CMK (cell line): Measurements from ENCODE around the gene SSMEM1.
"Not testable (repeated sequence)": the region's sequence is repeated elsewhere in the genome, so short reads cannot be mapped to it uniquely, and the experiment has no call there.

ENCODE experiments used
- DNase-seq: peaks from one replicate; pipeline ENCODE4 v3.0.0-alpha.2; 2010; ENCODE audit warnings: low read depth

The SSMEM1 gene, protein sequence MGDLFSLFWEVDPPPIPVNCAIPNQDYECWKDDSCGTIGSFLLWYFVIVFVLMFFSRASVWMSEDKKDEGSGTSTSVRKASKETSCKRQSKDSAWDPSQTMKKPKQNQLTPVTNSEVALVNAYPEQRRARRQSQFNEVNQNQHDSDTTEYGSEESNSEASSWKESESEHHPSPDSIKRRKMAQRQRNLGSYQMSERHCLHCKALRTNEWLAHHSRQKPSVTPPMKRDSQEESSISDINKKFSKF

DNA sequence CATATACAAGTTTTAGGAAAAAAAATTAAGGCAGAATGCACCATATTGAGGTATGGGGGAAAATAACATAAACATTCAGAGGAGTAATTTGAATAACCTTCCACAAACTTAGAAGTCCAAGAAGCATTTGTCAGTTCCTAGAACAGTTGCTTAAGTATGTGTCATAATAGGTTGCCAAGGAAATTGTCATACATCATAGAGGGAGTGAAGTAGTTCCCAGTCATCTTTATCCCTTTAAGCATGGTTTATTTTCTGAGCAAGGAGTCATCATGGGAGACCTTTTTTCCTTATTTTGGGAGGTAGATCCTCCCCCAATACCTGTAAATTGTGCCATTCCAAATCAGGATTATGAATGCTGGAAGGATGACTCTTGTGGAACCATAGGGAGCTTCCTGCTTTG is at the start of gene SSMEM1:
Gene SSMEM1, plus strand, starts transcription at position 219 of the 400 bp plus-strand sequence. Its CDS starts 51 bp downstream, at position 270.
- DNase-seq = no peak

DNA sequence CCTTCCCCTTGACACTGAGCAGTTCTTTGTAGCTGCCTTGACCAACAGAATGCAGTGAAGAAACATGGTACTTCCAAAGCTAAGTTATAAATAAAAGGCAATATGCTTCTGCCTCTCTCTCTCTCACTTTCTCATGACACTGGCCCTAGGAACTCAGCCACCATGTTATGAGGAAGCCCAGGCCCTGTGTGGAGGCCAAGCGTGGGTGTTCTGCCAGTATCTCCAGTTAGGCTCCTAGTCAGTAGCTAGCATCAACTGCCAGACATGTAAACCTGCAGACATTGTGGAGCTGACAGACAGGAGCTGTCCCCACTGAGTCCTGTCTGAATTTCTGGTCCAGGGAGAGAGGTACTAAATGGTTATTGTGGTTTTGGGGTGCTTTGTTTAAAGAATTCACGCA is 47.6 kb upstream of the SSMEM1 start:
- DNase-seq = no peak

DNA sequence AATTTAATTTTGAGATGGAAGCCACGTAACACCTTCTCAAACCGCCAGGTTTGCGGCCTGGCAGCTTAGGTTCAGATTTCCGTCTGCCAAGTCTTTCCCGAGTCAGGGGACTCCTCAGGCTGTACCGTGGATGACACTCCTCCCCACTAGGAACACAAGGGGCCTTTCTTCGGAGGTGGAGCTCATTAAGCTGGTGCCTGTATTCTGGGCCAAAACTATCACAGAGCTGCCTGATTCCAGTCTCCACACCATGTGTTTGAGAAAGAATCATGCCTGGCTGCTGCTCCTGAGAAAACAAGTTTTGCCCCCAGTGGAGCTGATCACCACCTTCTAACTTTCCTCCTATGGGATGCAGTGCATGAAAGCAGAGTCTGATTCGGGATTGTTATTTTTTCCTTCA is 47.2 kb upstream of the SSMEM1 start:
- DNase-seq = no peak

GRCh38 chr7:130162196-130162595 is 45.5 kb upstream of the SSMEM1 start:
- DNase-seq = no peak

DNA sequence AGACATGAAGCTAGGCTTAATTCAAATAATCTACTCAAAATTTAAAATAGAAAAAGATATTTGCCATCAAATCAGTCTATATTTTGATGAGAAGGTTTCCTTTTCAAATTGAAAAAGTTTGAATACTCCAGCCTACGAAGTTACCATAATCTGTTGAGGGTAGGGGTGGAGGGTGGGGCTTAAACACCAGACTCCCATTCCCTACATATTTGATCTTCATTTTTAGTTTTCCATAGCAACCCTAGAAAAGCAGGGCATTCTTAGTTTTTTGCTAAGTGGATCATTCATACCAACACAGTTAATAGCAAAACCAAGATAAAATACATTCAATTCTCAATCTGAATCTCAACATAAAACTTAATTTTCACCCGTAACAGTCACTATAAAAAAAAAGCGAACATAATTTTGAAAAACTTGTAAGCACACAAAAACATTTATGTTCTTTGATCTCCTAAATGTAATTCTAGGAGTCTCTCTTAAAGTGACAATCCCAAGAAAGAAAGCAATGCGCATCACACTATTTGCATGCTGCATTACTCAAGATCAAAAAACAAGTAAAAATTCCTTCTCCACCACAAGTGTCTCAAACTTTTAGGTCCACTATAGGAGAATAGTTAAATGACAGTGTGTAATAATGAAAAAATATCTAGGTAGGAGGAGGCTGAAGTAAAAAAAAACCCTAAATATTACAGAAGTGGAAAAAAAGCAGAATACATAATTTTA is 33.3 kb upstream of the SSMEM1 start:
- no peak for DNase-seq

DNA sequence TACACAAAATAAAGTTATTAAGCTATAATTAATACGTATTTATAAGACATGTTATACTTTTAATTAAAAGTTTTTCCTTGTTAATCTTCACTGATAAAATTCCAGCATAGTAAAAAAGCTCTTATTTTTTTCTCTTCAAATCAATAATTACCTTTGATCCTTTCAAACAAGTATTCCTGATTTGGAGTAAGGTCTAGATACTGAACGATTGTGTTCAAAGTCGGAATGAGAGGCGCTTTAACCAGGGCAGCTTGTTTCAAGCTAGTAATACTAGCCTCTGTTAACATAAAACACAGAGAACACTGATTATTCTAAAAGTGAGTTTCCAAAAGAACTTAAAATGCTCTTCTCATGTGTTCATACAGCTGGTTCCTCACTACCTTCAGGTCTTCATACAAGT is 29.4 kb upstream of the SSMEM1 start:
- no peak for DNase-seq

GRCh38 chr7:130179631-130180030 is 28.0 kb upstream of the SSMEM1 start:
- DNase-seq = no peak

DNA sequence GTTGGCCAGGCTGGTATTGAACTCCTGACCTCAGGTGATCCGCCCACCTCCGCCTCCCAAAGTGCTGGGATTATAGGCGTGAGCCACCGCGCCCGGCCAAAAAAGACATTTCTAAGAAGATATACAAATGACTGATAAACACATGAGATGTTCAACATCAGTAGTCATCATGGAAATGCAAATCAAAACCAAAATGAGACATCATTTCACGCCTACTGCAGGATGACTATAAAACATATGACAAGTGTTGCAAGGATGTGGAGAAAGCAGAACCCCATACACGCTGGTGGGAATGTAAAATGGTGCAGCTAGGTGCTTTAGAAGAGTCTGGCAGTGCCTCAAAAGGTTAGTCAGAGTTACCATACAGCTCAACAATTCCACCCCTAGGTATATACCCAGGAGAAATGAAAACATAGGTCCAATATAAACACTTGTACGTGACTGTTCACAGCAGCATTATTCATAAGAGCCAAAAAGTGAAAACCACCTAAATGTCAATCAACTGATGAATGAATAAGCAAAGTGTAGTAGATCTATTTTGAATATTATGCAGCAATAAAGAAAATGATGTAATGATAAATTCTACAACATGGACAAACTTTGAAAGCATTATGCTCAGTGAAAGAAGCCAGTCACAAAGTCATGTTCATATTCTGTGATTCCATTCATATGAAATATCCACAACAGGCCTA is 26.9 kb upstream of the SSMEM1 start:
- no peak for DNase-seq

DNA sequence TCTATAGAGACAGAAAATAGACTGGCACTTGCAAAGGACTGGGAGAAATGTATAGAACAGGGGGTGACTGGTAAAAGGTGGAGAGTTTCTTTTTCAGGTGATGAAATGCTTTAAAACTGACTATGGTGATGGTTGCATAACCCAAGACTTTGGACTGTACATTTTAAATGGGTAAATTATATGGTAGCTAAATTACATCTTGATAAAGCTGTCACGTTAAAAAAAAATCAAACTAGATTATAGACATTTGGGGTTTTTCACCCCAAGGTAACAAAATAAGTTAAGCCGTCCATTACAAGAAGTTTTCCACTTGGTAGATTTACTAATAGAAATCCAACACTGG is 26.4 kb upstream of the SSMEM1 start:
- DNase-seq = no peak

DNA sequence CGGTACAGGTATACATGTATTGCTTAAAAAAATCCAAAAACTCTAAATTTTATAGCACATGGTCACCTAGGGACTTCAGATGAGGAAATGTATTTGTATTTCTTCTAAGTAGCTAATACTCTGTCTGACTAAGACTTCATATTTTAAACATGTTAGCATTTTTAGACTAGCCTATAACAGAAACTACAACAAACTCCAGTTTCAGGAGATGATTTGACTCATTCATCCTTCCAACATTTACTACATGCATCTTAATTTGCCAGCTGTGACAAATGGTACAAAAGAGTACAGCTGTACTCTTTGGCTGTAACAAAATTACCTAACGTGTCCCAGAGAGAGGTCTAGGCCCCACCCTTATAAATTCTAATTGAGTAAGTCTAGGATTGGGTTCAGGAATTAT is 24.7 kb upstream of the SSMEM1 start:
- DNase-seq = no peak

- not testable (repeated sequence) for DNase-seq
Measured at GRCh38 chr7:130184349-130184748, 23.3 kb upstream of the SSMEM1 start.

GRCh38 chr7:130187360-130187759 is 20.3 kb upstream of the SSMEM1 start:
- DNase-seq = no peak

- DNase-seq = no peak
Measured at GRCh38 chr7:130189343-130189742, 18.3 kb upstream of the SSMEM1 start.

- no peak for DNase-seq
Measured at GRCh38 chr7:130191791-130192190, 15.9 kb upstream of the SSMEM1 start.

GRCh38 chr7:130195396-130195795 is 12.3 kb upstream of the SSMEM1 start:
- DNase-seq = no peak

DNA sequence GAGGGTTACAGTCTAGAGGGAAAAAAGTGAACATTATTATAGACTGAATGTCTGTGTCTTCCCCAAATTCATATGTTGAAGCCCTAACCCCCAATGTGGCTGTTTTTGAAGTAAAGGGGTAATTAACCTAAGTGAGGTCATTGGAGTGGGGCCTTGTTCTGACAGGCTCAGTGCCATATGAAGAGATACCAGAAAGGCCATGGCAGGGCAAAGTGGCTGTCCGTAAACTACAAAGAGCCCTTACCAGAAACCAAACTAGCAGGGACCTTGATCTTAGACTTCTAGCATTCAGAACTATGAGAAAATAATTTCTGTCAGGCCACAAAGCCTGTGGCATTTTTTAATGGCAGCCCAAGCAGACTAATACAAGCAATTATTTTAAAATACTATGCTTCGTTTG is 11.2 kb upstream of the SSMEM1 start:
- no peak for DNase-seq

DNA sequence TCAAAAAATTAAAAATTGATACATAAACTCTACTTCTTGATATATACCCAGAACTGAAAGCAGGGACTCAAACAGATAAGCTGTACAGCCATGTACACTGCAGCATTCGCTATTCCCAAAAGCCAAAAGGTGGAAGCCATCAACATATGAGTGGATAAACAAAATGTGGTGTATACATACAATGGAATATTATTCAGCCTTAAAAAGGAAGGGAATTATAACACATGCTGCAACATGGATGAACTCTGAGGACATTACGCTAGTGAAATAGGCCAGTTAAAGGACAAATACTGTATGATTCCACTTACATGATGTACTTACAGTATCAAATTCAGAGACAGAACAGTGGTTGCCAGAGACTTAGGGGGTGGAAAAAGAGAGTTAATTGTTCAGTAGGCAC is 10.6 kb upstream of the SSMEM1 start:
- no peak for DNase-seq

- DNase-seq = no peak
Measured at GRCh38 chr7:130201796-130202195, 5.9 kb upstream of the SSMEM1 start.

DNA sequence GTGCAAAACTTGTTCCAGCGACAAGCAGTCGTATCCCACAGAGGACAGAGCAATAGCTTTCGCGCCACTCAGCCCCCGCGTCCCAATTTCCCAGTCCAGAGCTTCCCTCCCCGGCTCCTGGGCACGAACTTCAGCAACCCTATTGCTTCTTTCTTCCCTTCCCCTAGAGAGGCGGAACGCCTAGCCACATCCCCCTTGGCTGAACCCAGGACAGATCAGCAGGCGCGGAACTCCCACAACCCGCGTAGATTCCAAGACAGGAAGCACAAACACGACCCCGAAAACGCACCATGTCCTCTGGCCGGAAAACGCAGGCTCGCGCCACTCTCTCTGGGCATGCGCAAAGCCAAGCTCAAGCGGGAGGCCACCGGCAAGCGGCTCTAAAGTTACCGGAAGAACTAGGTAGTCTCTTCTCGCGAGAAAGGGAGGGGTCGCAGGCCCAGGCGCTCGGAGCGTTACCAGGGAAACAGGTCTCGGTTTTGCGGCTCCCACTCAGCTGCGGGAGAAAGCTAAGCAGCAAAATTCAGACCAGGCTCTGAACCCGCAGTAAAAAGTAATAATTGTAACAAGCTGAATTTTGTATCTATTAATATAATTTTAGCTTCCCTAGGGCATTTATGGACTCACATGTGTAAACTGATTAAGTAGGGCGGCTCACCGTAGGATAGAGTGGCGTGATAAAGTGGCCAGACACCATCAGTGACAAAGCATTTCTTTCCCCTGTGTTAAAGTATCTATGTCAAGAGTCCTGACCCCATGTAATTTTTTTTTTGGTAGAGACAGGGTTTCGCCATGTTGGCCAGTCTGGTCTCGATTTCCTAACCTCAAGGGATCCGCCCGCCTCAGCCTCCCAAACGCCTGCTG is 2.3 kb upstream of the SSMEM1 start, which contains the start of gene TMEM209:
Gene TMEM209, minus strand, starts transcription at position 323 of the 864 bp plus-strand sequence. Its CDS starts 31 bp downstream, at position 292.
- peak; percentile 96 for DNase-seq

DNA sequence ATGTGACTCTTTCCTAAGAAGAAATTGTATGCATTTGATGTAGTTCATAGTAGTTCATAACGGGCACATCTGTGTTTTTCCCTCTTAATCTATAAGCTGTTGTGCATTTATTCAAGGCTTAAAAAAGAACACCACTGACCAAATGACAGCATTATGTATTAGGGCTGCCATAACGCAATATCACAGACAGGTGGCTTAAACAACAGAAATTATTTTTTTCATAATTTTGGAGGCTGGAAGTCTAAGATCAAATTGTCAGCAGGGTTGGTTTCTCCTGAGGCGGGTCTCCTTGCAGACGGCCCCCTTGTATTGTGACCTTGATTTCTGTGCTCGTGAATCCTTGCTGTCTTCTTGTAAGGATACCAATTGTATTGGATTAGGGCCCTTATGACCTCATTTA is 627 bp upstream of the SSMEM1 start:
- no peak for DNase-seq

DNA sequence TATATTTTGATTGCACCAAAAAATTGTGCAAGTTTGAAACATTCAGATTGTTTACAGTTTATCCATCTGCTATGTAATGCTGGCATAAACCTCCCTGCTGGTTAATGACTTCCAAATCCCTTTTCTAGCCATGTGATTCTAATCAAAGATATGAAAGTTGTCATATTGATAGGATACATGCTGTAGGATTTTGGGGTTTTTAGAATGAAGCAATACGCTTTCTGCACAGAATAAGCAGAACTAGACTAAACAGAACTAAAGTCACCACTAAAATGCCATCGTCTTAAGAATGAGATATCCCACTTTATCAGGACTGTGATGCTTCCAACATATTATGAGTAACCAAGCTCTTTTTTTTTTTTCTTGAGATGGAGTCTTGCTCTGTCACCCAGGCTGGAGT is 856 bp downstream of the SSMEM1 start:
- DNase-seq = no peak
